Vagina (tissue), 2 donors: Measurements from ENCODE around the gene INO80C.

ENCODE experiments used
- CTCF ChIP-seq, 3 experiments: fragments of 450-650 bp in 2 of 3; fragments of 200-600 bp in 1 of 3; sonication (generic) in 1 of 3; IDR thresholded peaks; one replicate each; pipeline ENCODE4 v1.5.1; 2017 to 2019; ENCODE audit warnings: antibody characterized with exemption in 3 of 3, mild to moderate bottlenecking in 2 of 3, moderate library complexity in 2 of 3
- POLR2A ChIP-seq, 2 donors: fragments of 450-650 bp; IDR thresholded peaks; one replicate each; pipeline ENCODE4 v1.6.1; 2017; ENCODE audit warnings: antibody characterized with exemption in 2 of 2, mild to moderate bottlenecking in 2 of 2, moderate library complexity in 2 of 2
- POLR2AphosphoS5 ChIP-seq, 2 donors: sonication (generic); formaldehyde crosslinking; IDR thresholded peaks; one replicate each; pipeline ENCODE4 v1.9.0; 2017; ENCODE audit warnings: antibody characterized with exemption in 2 of 2, mild to moderate bottlenecking in 2 of 2, low read depth in 1 of 2; ENCODE audit not compliant: insufficient read depth in 1 of 2

- TF ChIP-seq CTCF (IDR thresholded peaks at IDR 0.05) = no peak
- TF ChIP-seq POLR2A (IDR thresholded peaks at IDR 0.05) = no peak
- TF ChIP-seq POLR2AphosphoS5 (IDR thresholded peaks at IDR 0.05; ENCODE audit: insufficient read depth in 1 of 2, low read depth in 1 of 2) = no peak
Observed at GRCh38 chr18:35418610-35419009, 79.2 kb downstream of the INO80C start.
